GM18519 (cell line): ENCODE measurements around the gene RBMS3.
"Not testable (repeated sequence)": the region's sequence is repeated elsewhere in the genome, so short reads cannot be mapped to it uniquely, and the experiment has no call there.

Experiments
- ATAC-seq: cut with Tn5 transposase; IDR thresholded peaks from one replicate; pipeline ENCODE4 v1.9.1; 2021; ENCODE audit warnings: mild to moderate bottlenecking, moderate library complexity; ENCODE audit not compliant: unreplicated experiment, low FRiP score

Gene RBMS3

GRCh38 chr3:29643034-29643425 is 362.2 kb downstream of the RBMS3 start:
- ATAC-seq = no peak

- no peak for ATAC-seq
Measured at GRCh38 chr3:29644261-29644660, 363.4 kb downstream of the RBMS3 start.

- ATAC-seq = no peak
Measured at GRCh38 chr3:29644956-29645636, 364.2 kb downstream of the RBMS3 start.

GRCh38 chr3:29646043-29646442 is 365.2 kb downstream of the RBMS3 start:
- no peak for ATAC-seq

GRCh38 chr3:29649815-29650547 is 369.1 kb downstream of the RBMS3 start:
- peak; percentile 84 for ATAC-seq

GRCh38 chr3:29653680-29654079 is 372.8 kb downstream of the RBMS3 start:
- no peak for ATAC-seq

GRCh38 chr3:29655015-29655747 is 374.3 kb downstream of the RBMS3 start:
- ATAC-seq = no peak

GRCh38 chr3:29665688-29666087 is 384.8 kb downstream of the RBMS3 start:
- ATAC-seq = no peak

GRCh38 chr3:29668233-29668632 is 387.4 kb downstream of the RBMS3 start:
- no peak for ATAC-seq

GRCh38 chr3:29668728-29669127 is 387.9 kb downstream of the RBMS3 start:
- no peak for ATAC-seq

- ATAC-seq = not testable (repeated sequence)
Measured at GRCh38 chr3:29670476-29670875, 389.6 kb downstream of the RBMS3 start.

GRCh38 chr3:29677421-29677820 is 396.6 kb downstream of the RBMS3 start:
- ATAC-seq = no peak

- ATAC-seq = no peak
Measured at GRCh38 chr3:29679944-29680343, 399.1 kb downstream of the RBMS3 start.

- ATAC-seq = peak; percentile 44
Measured at GRCh38 chr3:29683018-29683993, 402.4 kb downstream of the RBMS3 start.

- peak; percentile 99 for ATAC-seq
Measured at GRCh38 chr3:29686889-29687592, 406.2 kb downstream of the RBMS3 start.

- no peak for ATAC-seq
Measured at GRCh38 chr3:29690686-29691353, 409.9 kb downstream of the RBMS3 start.

- no peak for ATAC-seq
Measured at GRCh38 chr3:29693863-29694262, 413.0 kb downstream of the RBMS3 start.

- ATAC-seq = no peak
Measured at GRCh38 chr3:29694331-29694730, 413.5 kb downstream of the RBMS3 start.

GRCh38 chr3:29694783-29695182 is 413.9 kb downstream of the RBMS3 start:
- no peak for ATAC-seq
